Measurements from ENCODE around the gene TCTN2. TPM values are rescaled to one million over a fixed set of nuclear protein-coding genes. Genes with fewer than 3 reads are reported as not detected.

TCTN2 gene
- total and polyA plus RNA-seq, 2 of the 4 experiments (the other 2 are of a cell fraction): 8.4 to 13.6 TPM

DNA sequence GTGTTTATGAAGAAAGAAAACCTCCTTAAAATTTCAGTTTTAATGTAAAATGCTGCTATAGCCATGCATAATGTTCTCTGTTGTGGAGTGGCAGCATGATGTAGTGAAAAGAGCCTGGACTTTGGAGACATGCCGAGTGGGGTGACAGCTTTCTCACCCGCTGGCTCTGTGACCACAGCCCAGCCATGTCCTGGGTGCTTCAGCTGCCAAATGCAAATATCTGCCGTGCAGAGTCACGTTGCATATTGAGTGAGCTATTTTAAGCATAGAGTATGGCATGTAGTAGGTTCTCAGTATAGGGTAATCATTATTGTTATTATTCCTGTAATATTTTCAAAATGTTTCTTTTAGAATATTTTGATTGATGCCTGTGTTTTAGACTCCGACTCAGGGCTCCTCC is 15.5 kb upstream of the TCTN2 start:
- ATAC-seq (ENCODE audit: low read depth) (no peak), DNase-seq (no peak)
- Histone ChIP-seq H3K4me3 (ENCODE audit: insufficient read depth, low read depth, low read length) (no peak overlapping the region), H3K36me3 (ENCODE audit: control insufficient read depth, insufficient read depth, low read length) (peaks cover 30% of the 10 kb centered on the region), H3K14ac (replicated peaks; ENCODE audit: low read depth, low read length) (no peak overlapping the region), H3K27ac (ENCODE audit: insufficient read depth, low read length) (no peak overlapping the region), H4K20me1 (ENCODE audit: insufficient read depth, low read length) (no peaks in the 10 kb centered on the region; the same call in 1 of the 2 replicates), H3K79me1 (ENCODE audit: low read depth in 1 of 2, low read length in 2 of 2) (peaks cover 2 to 7% of the 10 kb centered on the region in 2 experiments; a peak in 2 of 4 replicates), H3K4me1 (ENCODE audit: control insufficient read depth, insufficient read depth, low read length) (peaks cover 3% of the 10 kb centered on the region), H3K27me3 (ENCODE audit: control insufficient read depth, insufficient read depth, low read length) (no peaks in the 10 kb centered on the region), H2BK15ac (ENCODE audit: low read depth, low read length) (no peak overlapping the region), H2AK5ac (ENCODE audit: low read depth, low read length) (no peak overlapping the region), H2AK9ac (replicated peaks; ENCODE audit: low read depth, low read length, poor library complexity) (no peak overlapping the region), H3K56ac (ENCODE audit: extremely low read depth, insufficient read depth, low read length) (no peak overlapping the region), H3K4me2 (ENCODE audit: low read depth, low read length) (no peak overlapping the region), H2BK120ac (ENCODE audit: low read depth, low read length) (no peak overlapping the region), H3K9me1 (ENCODE audit: insufficient read depth, low read length) (0 out of 2 replicates have a peak, but pooled peaks cover 2% of the 10 kb centered on the region), H3K23ac (ENCODE audit: low read depth, low read length) (no peak overlapping the region), H2BK20ac (ENCODE audit: low read depth, low read length) (no peak overlapping the region), H3K18ac (ENCODE audit: low read depth, low read length) (no peak overlapping the region), H3K9ac (ENCODE audit: low read depth, low read length) (no peak overlapping the region), H3K9me3 (ENCODE audit: control insufficient read depth, insufficient read depth, low read length) (no peaks in the 10 kb centered on the region), H4K5ac (ENCODE audit: low read depth, low read length) (no peak overlapping the region), H2BK5ac (ENCODE audit: low read depth, low read length, poor library complexity, severe bottlenecking) (no peak overlapping the region), H2AFZ (replicated peaks; ENCODE audit: low read length, poor library complexity) (no peak overlapping the region), H3K4ac (ENCODE audit: low read depth, low read length) (no peak overlapping the region), H4K8ac (ENCODE audit: low read depth in 2 of 2, low read length in 2 of 2) (no peak overlapping the region), H4K91ac (ENCODE audit: insufficient read depth, low read depth, low read length) (no peak overlapping the region)
- no peak for TF ChIP-seq CEBPB (IDR thresholded peaks at IDR 0.05; ENCODE audit: low read depth, low read length)
- TF ChIP-seq, protein P1, sequence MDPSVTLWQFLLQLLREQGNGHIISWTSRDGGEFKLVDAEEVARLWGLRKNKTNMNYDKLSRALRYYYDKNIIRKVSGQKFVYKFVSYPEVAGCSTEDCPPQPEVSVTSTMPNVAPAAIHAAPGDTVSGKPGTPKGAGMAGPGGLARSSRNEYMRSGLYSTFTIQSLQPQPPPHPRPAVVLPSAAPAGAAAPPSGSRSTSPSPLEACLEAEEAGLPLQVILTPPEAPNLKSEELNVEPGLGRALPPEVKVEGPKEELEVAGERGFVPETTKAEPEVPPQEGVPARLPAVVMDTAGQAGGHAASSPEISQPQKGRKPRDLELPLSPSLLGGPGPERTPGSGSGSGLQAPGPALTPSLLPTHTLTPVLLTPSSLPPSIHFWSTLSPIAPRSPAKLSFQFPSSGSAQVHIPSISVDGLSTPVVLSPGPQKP (IDR thresholded peaks at IDR 0.05; ENCODE audit: borderline replicate concordance, low read depth, low read length): no peak
- intact Hi-C loops (cut with micrococcal nuclease): no loop called here
- ChIA-PET CTCF (no interaction called here), POLR2A (ENCODE audit: unreplicated experiment) (interaction anchor here (0.5 kb wide), 1 partner anchor 53 kb away, joined by 11 read pairs; no protein-coding TSS in a partner anchor)
- no CpG with 5 or more reads among the region's 5 CpGs for WGBS, 2 experiments (ENCODE audit: extremely low coverage in 2 of 2, insufficient read length in 1 of 2)
- in situ Hi-C loops (cut with MboI; ENCODE audit: low sequenced_read_pairs): no loop called here
- dilution Hi-C loops (cut with HindIII; ENCODE audit: low sequenced_read_pairs, unreplicated experiment): no loop called here
- no TSS peak for BruUV-seq (replicated peaks)

Data from IMR-90 (cell line).